Mesendoderm (in vitro differentiated cells): ENCODE results near the gene BRWD1.

Experiments
- DNase-seq: peaks from one replicate; pipeline ENCODE4 v3.0.0; 2013
- H2AK5ac ChIP-seq: 2 replicates; pipeline ENCODE4 v1.6.1; 2013; ENCODE audit warnings: low read length, inconsistent platforms
- H2BK120ac ChIP-seq: 2 replicates; pipeline ENCODE4 v1.6.1; 2013; ENCODE audit warnings: low read depth, mild to moderate bottlenecking, low read length, moderate library complexity, mixed read lengths
- H2BK15ac ChIP-seq: replicated peaks from 2 replicates; pipeline ENCODE4 v1.6.1; 2013; ENCODE audit warnings: low read depth, mild to moderate bottlenecking, moderate library complexity
- H2BK5ac ChIP-seq: 2 replicates; pipeline ENCODE4 v1.6.1; 2013; ENCODE audit warnings: low read length, inconsistent platforms
- H3K18ac ChIP-seq: 2 replicates; pipeline ENCODE4 v1.6.1; 2013; ENCODE audit warnings: mild to moderate bottlenecking, low read length, mixed read lengths
- H3K23ac ChIP-seq: one replicate; pipeline ENCODE4 v1.6.1; 2013; ENCODE audit warnings: low read length
- H3K27ac ChIP-seq: 2 replicates; pipeline ENCODE4 v1.5.1; 2013; ENCODE audit warnings: low read depth, mild to moderate bottlenecking, inconsistent platforms, low read length, moderate library complexity
- H3K27me3 ChIP-seq: 2 replicates; pipeline ENCODE4 v1.6.1; 2013; ENCODE audit warnings: low read length, control low read depth, mild to moderate bottlenecking, inconsistent platforms; ENCODE audit not compliant: insufficient read depth, poor library complexity
- H3K36me3 ChIP-seq: 2 replicates; pipeline ENCODE4 v1.6.1; 2013; ENCODE audit warnings: low read length, inconsistent platforms; ENCODE audit not compliant: control insufficient read depth, insufficient read depth
- H3K4ac ChIP-seq: one replicate; pipeline ENCODE4 v1.6.1; 2013; ENCODE audit warnings: low read depth, mild to moderate bottlenecking, low read length, moderate library complexity
- H3K4me1 ChIP-seq: 2 replicates; pipeline ENCODE4 v1.6.1; 2013; ENCODE audit warnings: low read depth, low read length, inconsistent platforms; ENCODE audit not compliant: control insufficient read depth
- H3K4me2 ChIP-seq: 2 replicates; pipeline ENCODE4 v1.6.1; 2013; ENCODE audit warnings: low read length
- H3K4me3 ChIP-seq: 2 replicates; pipeline ENCODE4 v1.5.1; 2013; ENCODE audit warnings: mild to moderate bottlenecking, low read length
- H3K56ac ChIP-seq: one replicate; pipeline ENCODE4 v1.6.1; 2013; ENCODE audit warnings: low read length
- H3K79me1 ChIP-seq: 2 replicates; pipeline ENCODE4 v1.6.1; 2013; ENCODE audit warnings: low read length, inconsistent platforms
- H3K79me2 ChIP-seq: 2 replicates; pipeline ENCODE4 v1.6.1; 2013; ENCODE audit warnings: mild to moderate bottlenecking, low read length; ENCODE audit not compliant: control insufficient read depth, insufficient read depth
- H3K9ac ChIP-seq: 2 replicates; pipeline ENCODE4 v1.6.1; 2013; ENCODE audit warnings: low read length, inconsistent platforms
- H4K5ac ChIP-seq: one replicate; pipeline ENCODE4 v1.6.1; 2013; ENCODE audit warnings: low read length
- H4K8ac ChIP-seq: one replicate; pipeline ENCODE4 v1.6.1; 2013; ENCODE audit warnings: low read depth, mild to moderate bottlenecking, control low read depth, low read length, moderate library complexity
- WGBS: extraction: QIAGEN DNeasy Blood & Tissue Kit; methylation state at CpG from one replicate; pipeline ENCODE4 v1.1.7; 2013; ENCODE audit warnings: low lambda C conversion rate, missing lambda C conversion rate; ENCODE audit not compliant: insufficient coverage; ENCODE audit errors: extremely low coverage; 5-methylcytosine and 5-hydroxymethylcytosine counted together

Gene BRWD1

DNA sequence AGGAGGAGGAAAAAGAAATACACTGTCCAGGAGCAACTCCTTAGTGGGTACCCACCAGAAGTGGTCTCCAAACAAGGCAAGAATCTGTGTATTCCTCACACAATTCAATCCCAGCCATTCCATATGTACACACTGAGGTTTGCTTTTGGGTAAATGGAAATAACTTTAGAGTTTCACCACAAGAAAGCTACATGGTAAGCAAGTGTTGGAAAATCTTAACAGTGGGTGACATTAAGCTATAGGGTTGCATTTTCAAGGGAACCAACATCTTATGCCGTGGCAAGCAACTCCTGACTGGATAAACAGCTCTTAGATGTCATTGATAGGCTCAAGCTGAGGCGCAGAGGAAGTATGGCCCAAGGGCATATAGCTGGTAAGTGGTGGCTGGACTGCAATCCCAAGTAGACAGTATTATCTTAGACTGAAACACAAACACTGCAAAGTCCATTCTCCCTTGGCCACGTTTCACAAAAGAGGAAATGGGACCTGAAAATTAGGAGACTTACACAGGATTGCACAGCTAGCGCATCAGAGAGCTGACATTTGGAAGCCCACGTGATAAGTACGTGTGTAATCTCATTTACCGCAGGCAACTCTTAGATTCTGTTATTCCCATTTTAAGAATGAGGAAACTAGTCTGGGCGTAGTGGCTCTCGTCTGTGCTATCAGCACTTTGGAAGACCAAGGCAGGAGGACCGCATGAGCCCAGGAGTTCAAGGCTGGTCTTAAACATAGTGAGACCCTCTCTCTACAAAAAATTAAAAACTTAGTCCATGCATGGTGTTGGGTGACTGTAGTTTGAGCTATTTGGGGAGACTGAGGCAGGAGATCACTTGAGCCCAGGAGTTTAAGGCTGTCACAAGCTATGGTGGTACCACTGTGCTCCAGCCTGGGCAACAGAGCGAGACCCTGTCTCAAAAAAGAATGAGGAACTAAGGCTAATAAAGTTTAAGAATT is 4.0 kb upstream of the BRWD1 start:
- H3K18ac ChIP-seq = no peak overlapping the region
- no peak overlapping the region for H2BK5ac ChIP-seq
- H3K79me2 ChIP-seq = peaks cover 2% of the 10 kb centered on the region
- H3K4me2 ChIP-seq = no peak overlapping the region
- WGBS = no CpG with 5 or more reads among the region's 11 CpGs
- no peak overlapping the region for H3K4me3 ChIP-seq
- no peak overlapping the region for H2AK5ac ChIP-seq
- no peaks in the 10 kb centered on the region for H3K36me3 ChIP-seq
- H2BK15ac ChIP-seq = no peak overlapping the region
- H4K8ac ChIP-seq = no peak overlapping the region
- H3K27ac ChIP-seq = no peak overlapping the region
- H3K4me1 ChIP-seq = peaks cover 4% of the 10 kb centered on the region
- peaks cover 3% of the 10 kb centered on the region for H3K79me1 ChIP-seq
- DNase-seq = no peak
- no peak overlapping the region for H4K5ac ChIP-seq
- no peak overlapping the region for H3K4ac ChIP-seq
- H3K27me3 ChIP-seq = no peaks in the 10 kb centered on the region
- no peak overlapping the region for H2BK120ac ChIP-seq
- H3K9ac ChIP-seq = no peak overlapping the region
- no peak overlapping the region for H3K23ac ChIP-seq
- H3K56ac ChIP-seq = no peak overlapping the region

DNA sequence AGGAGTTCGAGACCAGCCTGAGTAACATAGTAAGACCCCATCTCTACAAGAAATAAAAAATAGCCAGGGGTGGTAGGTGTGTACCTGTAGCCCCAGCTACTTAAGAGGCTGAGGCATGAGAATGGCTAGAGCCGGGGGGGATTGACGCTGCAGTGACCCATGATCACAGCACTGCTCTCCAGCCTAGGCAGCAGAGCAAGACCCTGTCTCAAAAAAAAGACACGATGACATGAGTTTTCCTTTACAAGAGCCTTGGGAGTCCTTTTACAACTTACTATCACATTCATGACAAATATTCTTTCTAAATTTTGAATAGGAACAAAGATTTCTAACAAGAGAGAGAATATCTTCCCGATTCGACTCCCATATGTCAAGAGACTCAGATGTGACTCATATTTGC is 3.3 kb upstream of the BRWD1 start:
- no peak overlapping the region for H2AK5ac ChIP-seq
- H3K23ac ChIP-seq = no peak overlapping the region
- peaks cover 3% of the 10 kb centered on the region for H3K79me1 ChIP-seq
- no peak overlapping the region for H2BK120ac ChIP-seq
- H3K9ac ChIP-seq = no peak overlapping the region
- H3K36me3 ChIP-seq = no peaks in the 10 kb centered on the region
- H4K5ac ChIP-seq = no peak overlapping the region
- no peak overlapping the region for H3K4me3 ChIP-seq
- peaks cover 7% of the 10 kb centered on the region for H3K79me2 ChIP-seq
- no peak overlapping the region for H3K18ac ChIP-seq
- no peak overlapping the region for H3K4ac ChIP-seq
- H4K8ac ChIP-seq = no peak overlapping the region
- whole genome bisulfite sequencing = no CpG with 5 or more reads among the region's 6 CpGs
- no peak overlapping the region for H3K4me2 ChIP-seq
- H2BK5ac ChIP-seq = no peak overlapping the region
- no peak overlapping the region for H3K27ac ChIP-seq
- no peak overlapping the region for H3K56ac ChIP-seq
- peaks cover 4% of the 10 kb centered on the region for H3K4me1 ChIP-seq
- no peak for DNase-seq
- H3K27me3 ChIP-seq = no peaks in the 10 kb centered on the region
- H2BK15ac ChIP-seq = no peak overlapping the region

DNA sequence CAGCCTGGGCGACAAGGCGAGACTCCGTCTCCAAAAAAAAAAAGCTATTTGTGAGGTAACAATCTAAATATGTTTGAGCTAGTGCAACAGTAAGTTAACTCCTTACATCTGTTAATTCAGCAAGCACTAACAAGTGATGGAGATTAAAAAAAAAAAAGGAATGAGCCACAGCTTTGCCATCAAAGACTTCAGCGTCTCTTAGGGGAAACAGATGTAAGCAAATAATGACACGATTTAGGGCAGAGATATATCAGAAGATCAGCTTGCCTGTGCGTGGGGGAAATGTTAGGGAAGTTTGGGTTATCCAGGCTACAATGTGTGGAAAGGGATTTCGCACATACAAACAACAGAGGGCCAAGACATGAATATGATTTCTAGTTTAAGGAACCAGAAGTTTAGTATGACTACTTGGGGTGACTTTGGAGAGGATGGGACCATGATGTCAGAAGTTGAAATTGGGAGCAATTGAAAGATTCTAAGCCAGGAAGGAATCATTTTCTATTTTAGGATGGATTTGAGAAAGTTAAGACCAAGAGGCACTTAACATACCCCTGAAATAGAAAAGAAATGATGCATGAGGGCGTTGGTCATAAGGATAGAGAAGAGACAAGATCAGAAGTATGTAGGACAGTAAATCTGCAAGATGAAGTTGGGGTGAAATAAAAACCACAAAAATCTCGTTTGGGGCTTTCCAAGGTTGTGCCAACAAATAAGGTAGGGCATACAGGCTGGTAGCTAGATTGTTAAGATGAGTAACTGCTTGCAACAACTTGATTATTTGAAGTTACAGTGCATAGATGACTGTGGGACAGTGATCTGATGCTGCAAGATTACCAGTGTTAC is 2.4 kb upstream of the BRWD1 start:
- no peaks in the 10 kb centered on the region for H3K36me3 ChIP-seq
- H2BK120ac ChIP-seq = no peak overlapping the region
- H2BK15ac ChIP-seq = no peak overlapping the region
- no peak overlapping the region for H3K4ac ChIP-seq
- H3K18ac ChIP-seq = no peak overlapping the region
- H2BK5ac ChIP-seq = no peak overlapping the region
- H3K4me2 ChIP-seq = no peak overlapping the region
- no peak overlapping the region for H4K8ac ChIP-seq
- peaks cover 14% of the 10 kb centered on the region for H3K79me2 ChIP-seq
- no peak overlapping the region for H2AK5ac ChIP-seq
- H3K27me3 ChIP-seq = no peaks in the 10 kb centered on the region
- no peak overlapping the region for H3K4me3 ChIP-seq
- H3K23ac ChIP-seq = no peak overlapping the region
- H3K27ac ChIP-seq = no peak overlapping the region
- no peak overlapping the region for H3K9ac ChIP-seq
- peaks cover 6% of the 10 kb centered on the region for H3K79me1 ChIP-seq
- peaks cover 4% of the 10 kb centered on the region for H3K4me1 ChIP-seq
- no CpG with 5 or more reads among the region's 9 CpGs for WGBS
- no peak for DNase-seq
- no peak overlapping the region for H3K56ac ChIP-seq
- no peak overlapping the region for H4K5ac ChIP-seq

DNA sequence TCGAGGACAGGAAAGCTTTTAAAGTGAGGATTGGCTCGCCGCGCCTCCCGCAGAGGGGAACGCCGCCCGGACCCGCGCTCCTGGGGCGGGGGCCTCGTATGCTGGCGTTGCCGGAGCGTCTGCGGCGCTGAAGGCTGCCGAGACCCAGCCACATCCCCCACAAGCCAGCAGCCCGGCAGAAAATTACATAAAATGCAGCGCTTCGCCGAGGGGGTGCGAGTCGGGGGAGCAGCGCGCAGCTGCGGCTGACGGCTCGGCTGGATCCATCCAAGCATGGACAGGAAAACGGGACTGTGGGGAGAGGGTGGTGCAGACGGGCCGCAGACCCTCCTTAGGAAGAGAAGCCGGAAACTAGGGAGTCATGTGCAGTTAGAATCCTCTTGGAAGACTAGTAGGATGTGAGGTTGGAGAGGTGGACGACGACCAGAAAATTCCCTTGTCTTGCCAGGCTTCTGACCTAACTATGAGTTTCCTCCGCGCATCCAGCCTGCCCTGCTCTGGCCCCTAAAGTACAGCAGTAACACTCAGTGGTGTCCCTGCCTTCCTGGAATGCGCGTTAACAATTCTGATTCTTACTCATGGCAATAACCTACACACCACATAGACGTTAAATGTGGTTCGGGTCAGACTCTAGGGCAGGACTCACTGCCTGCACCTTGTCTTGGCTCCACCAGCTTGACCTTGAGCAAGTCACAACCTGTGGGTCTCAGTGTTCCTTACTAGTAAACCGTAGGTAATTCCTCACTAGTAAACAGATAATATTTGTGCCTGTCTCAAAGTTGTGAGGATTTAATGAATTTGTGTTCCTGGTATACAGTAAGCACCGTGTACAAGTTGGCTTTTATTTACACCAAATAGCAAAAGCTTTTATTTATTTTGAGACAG is 953 bp upstream of the BRWD1 start:
- peak overlapping the region; percentile 3 for H2BK120ac ChIP-seq
- peak overlapping the region; percentile 90 for H2BK5ac ChIP-seq
- peak overlapping the region; percentile 78 for H3K18ac ChIP-seq
- peaks cover 6% of the 10 kb centered on the region for H3K79me1 ChIP-seq
- WGBS = no CpG with 5 or more reads among the region's 43 CpGs
- no peaks in the 10 kb centered on the region for H3K36me3 ChIP-seq
- peak overlapping the region; percentile 95 for H3K56ac ChIP-seq
- H4K8ac ChIP-seq = no peak overlapping the region
- H2BK15ac ChIP-seq = no peak overlapping the region
- peak overlapping the region; percentile 89 for H2AK5ac ChIP-seq
- H3K23ac ChIP-seq = peak overlapping the region; percentile 59
- H3K4me1 ChIP-seq = peaks cover 4% of the 10 kb centered on the region
- peak; percentile 79 for DNase-seq
- H3K4me2 ChIP-seq = peak overlapping the region; percentile 78
- peak overlapping the region; percentile 96 for H3K4ac ChIP-seq
- peak overlapping the region; percentile 46 for H3K4me3 ChIP-seq
- no peak overlapping the region for H4K5ac ChIP-seq
- peaks cover 19% of the 10 kb centered on the region for H3K79me2 ChIP-seq
- peak overlapping the region; percentile 84 for H3K27ac ChIP-seq
- H3K9ac ChIP-seq = peak overlapping the region; percentile 87
- no peaks in the 10 kb centered on the region for H3K27me3 ChIP-seq

DNA sequence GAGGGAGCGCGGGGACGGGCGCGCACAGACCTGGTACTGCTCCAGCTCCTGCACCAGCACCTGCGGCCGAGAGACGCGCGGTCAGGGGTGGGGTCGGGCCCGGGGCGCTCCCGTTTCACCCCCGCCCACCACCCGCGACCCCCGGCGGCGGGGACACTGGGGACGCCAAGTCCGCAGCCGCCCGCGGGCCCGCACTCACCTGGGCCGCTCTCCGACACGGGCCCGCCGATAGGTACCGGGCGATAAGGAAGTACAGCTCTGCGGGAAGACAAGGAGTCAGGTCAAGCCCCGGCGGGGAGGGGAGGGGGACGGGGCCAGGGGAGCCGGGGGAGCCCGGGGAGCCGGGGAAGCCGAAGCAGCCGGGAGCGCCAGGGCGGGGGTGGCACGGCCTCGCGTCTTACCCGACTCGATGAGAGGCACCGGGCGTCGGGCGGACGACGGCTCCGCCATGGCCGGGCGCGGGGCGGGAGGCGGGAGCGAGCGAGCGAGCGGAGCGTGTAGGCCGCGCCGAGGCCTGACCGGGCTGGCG is 326 bp downstream of the BRWD1 start:
- Histone ChIP-seq H3K4me3 (peak overlapping the region; percentile 78), H2BK120ac (peak overlapping the region; percentile 75), H2BK5ac (no peak overlapping the region), H3K36me3 (no peaks in the 10 kb centered on the region), H3K27ac (peak overlapping the region; percentile 84), H3K56ac (peak overlapping the region; percentile 95), H3K4ac (peak overlapping the region; percentile 96), H3K4me2 (no peak overlapping the region), H3K79me2 (peaks cover 22% of the 10 kb centered on the region), H4K5ac (no peak overlapping the region), H2BK15ac (no peak overlapping the region), H3K79me1 (peaks cover 6% of the 10 kb centered on the region), H2AK5ac (no peak overlapping the region), H4K8ac (no peak overlapping the region), H3K18ac (peak overlapping the region; percentile 93), H3K4me1 (peaks cover 4% of the 10 kb centered on the region), H3K9ac (peak overlapping the region; percentile 87), H3K27me3 (no peaks in the 10 kb centered on the region), H3K23ac (no peak overlapping the region)
- no CpG with 5 or more reads among the region's 71 CpGs for WGBS
- DNase-seq = no peak
